ENCODE measurements around the gene KIRREL3. TPM values are rescaled to one million over a fixed set of nuclear protein-coding genes. Genes with fewer than 3 reads are reported as not detected.

KIRREL3 gene
- total and polyA plus RNA-seq, 9 donors, result 0.25 to 5.3 (median 0.48) TPM

DNA sequence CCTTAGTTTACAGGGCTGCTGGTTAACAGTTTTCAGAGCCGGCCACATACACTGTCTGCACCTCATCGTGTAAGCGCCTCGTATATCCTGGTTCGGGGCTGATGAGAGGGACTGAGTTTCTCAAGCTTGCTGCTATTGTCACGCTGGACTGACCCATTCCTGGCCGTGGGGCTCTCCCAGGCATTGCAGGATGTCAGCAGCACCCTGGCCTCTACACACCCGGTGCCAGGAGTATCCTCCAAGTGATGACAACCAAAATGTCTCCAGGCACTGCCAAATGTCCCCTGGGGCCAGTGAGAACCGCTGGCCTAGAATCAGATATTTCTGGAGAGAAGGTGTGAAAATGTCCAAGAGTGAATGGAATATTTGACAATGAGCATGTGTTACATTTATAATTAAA, 562.3 kb downstream of the KIRREL3 start:
- H3K4me3 ChIP-seq, result no peak overlapping the region
- H3K27me3 ChIP-seq, result no peaks in the 10 kb centered on the region
- intact Hi-C loops (cut with DNase I), result loop anchor here in 3 of 4 donors (5.0 to 10.0 kb wide), 2 partner anchors 44 to 123 kb away; no protein-coding TSS in a partner anchor
- WGBS, 3 donors, result 71 to 81% (median 73%) methylated on average over 9 of the region's 9 CpGs
- H3K36me3 ChIP-seq, result no peaks in the 10 kb centered on the region
- TF ChIP-seq POLR2A (IDR thresholded peaks at IDR 0.05) (no peak), EP300 (IDR thresholded peaks at IDR 0.05) (no peak)
- TF ChIP-seq, protein P1, sequence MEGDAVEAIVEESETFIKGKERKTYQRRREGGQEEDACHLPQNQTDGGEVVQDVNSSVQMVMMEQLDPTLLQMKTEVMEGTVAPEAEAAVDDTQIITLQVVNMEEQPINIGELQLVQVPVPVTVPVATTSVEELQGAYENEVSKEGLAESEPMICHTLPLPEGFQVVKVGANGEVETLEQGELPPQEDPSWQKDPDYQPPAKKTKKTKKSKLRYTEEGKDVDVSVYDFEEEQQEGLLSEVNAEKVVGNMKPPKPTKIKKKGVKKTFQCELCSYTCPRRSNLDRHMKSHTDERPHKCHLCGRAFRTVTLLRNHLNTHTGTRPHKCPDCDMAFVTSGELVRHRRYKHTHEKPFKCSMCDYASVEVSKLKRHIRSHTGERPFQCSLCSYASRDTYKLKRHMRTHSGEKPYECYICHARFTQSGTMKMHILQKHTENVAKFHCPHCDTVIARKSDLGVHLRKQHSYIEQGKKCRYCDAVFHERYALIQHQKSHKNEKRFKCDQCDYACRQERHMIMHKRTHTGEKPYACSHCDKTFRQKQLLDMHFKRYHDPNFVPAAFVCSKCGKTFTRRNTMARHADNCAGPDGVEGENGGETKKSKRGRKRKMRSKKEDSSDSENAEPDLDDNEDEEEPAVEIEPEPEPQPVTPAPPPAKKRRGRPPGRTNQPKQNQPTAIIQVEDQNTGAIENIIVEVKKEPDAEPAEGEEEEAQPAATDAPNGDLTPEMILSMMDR (IDR thresholded peaks at IDR 0.05), result no peak
- no peak overlapping the region for H3K27ac ChIP-seq
- DNase-seq, result no peak
- peaks cover 6% of the 10 kb centered on the region for H3K4me1 ChIP-seq (ENCODE audit: insufficient read depth)
- no peaks in the 10 kb centered on the region for H3K9me3 ChIP-seq

DNA sequence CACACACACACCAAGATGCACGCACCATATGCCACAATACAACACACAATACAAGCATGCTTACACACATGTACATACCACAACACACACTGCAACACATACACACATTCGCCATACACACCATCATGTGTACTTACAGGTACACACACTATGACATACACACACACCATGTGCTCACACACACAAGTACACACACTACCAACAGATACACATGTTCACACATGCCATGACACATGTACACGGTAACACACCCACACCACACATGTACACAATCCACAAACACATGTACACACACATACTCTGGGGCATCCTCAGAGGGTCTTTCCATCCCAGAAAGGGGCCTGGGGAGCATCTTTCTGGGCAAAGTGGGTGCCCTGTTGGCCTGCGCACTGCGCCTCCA, 562.8 kb downstream of the KIRREL3 start:
- WGBS, 3 donors, result 96 to 98% (median 97%) methylated on average over 5 of the region's 5 CpGs
- no peaks in the 10 kb centered on the region for H3K36me3 ChIP-seq
- H3K4me1 ChIP-seq (ENCODE audit: insufficient read depth), result peaks cover 10% of the 10 kb centered on the region
- no peak overlapping the region for H3K27ac ChIP-seq
- intact Hi-C loops (cut with DNase I), result loop anchor here in 3 of 4 donors (5.0 to 10.0 kb wide), 2 partner anchors 45 to 123 kb away; no protein-coding TSS in a partner anchor
- no peaks in the 10 kb centered on the region for H3K9me3 ChIP-seq
- TF ChIP-seq EP300 (IDR thresholded peaks at IDR 0.05) (no peak), POLR2A (IDR thresholded peaks at IDR 0.05) (no peak)
- TF ChIP-seq, protein P1 (IDR thresholded peaks at IDR 0.05), result no peak
- no peak for DNase-seq
- H3K4me3 ChIP-seq, result no peak overlapping the region
- no peaks in the 10 kb centered on the region for H3K27me3 ChIP-seq

DNA sequence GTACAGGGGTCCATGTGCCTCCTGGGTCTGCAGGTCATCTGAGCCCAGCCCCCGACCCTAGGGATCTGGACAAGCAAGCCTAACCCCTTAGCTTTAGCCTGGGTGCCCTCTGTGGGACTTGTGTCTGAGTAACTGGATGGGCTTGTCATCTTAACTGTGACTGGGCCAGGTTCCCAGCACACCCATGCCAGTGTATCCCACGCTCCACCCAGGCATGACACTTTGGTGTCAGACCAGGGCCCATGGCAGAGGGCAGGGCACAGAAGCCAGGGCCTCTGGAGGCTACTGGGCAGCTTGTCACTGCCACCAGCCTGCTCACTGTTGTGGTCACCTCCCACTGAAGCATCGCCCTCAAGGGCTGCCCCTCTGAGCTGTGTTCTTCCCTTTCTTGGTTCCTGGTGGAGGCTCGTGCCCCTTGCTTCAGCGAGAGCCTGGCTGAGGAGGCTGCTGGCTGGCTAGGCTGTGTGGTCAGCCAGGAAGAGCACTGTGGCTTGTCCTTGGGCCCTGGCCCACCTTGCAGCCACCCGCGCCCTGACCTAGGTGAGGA, 564.3 kb downstream of the KIRREL3 start:
- no peak for DNase-seq
- 91 to 98% (median 93%) methylated on average over 6 to 7 of the region's 7 CpGs for WGBS, 3 donors
- intact Hi-C loops (cut with DNase I), result loop anchor here in 3 of 4 donors (5.0 to 10.0 kb wide), 2 partner anchors 46 to 121 kb away; no protein-coding TSS in a partner anchor
- Histone ChIP-seq H3K4me1 (ENCODE audit: insufficient read depth) (peaks cover 24% of the 10 kb centered on the region), H3K36me3 (no peaks in the 10 kb centered on the region), H3K27me3 (no peaks in the 10 kb centered on the region), H3K4me3 (no peak overlapping the region), H3K27ac (no peak overlapping the region), H3K9me3 (no peaks in the 10 kb centered on the region)
- no peak for TF ChIP-seq EP300 (IDR thresholded peaks at IDR 0.05)
- no peak for TF ChIP-seq POLR2A (IDR thresholded peaks at IDR 0.05)
- TF ChIP-seq, protein P1 (IDR thresholded peaks at IDR 0.05), result no peak

DNA sequence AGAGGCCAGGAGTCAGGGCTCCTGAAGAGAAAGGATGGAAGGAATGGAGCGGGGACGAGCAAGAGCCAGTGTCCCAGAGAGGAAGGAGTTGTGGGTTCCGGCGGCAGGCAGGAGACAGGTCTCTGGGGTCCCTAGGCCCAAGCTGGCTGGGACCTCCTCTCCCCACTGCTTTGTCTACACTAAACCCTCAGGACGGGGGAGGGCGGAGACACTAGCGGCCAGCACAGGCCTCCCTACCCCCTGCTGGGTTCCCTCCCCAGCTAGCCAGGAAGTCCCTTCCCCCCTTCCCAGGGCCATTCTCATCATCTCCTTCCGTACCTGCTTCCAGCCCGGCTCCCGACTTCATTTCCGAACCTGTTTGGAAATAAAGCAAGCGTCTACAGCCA, 565.6 kb downstream of the KIRREL3 start:
- Histone ChIP-seq H3K36me3 (no peaks in the 10 kb centered on the region), H3K27me3 (no peaks in the 10 kb centered on the region), H3K4me3 (no peak overlapping the region), H3K9me3 (no peaks in the 10 kb centered on the region), H3K27ac (no peak overlapping the region), H3K4me1 (ENCODE audit: insufficient read depth) (peaks cover 25% of the 10 kb centered on the region)
- intact Hi-C loops (cut with DNase I), result loop anchor here in 3 of 4 donors (5.0 to 10.0 kb wide), 2 partner anchors 47 to 120 kb away; no protein-coding TSS in a partner anchor
- 74 to 81% (median 80%) methylated on average over 12 of the region's 12 CpGs for WGBS, 3 donors
- TF ChIP-seq POLR2A (IDR thresholded peaks at IDR 0.05), result no peak
- TF ChIP-seq EP300 (IDR thresholded peaks at IDR 0.05), result no peak
- TF ChIP-seq, protein P1 (IDR thresholded peaks at IDR 0.05), result no peak
- no peak for DNase-seq

Measured in ovary (tissue), 9 donors.